WTC11 (cell line): ENCODE measurements around the gene TYMS. TPM values are rescaled to one million over a fixed set of nuclear protein-coding genes. Genes with fewer than 3 reads are reported as not detected.

Experiments
- ATAC-seq: fragments of 200-7000 bp; cut with Tn5 transposase; 2 replicates; pipeline ENCODE4 v1.10.0; 2021; ENCODE audit warnings: mild to moderate bottlenecking, moderate library complexity
- CTCF ChIA-PET: fragments of 300-600 bp; sonication (Branson Sonifier 250); formaldehyde crosslinking; loops from one replicate; lab custom pipeline; 2021; ENCODE audit warnings: antibody characterized with exemption; lab: Charles Lee
- POLR2A ChIA-PET: fragments of 350-600 bp; sonication (Branson Sonifier 250); formaldehyde crosslinking; loops from one replicate; lab custom pipeline; 2021; ENCODE audit warnings: antibody characterized with exemption; lab: Charles Lee
- DNase-seq: peaks from one replicate; pipeline ENCODE4 v3.0.0; 2021; ENCODE audit warnings: low spot score
- H3K27ac Mint-ChIP-seq: 2 replicates; pipeline ENCODE4 v1.8.0; 2021; ENCODE audit warnings: mixed read lengths
- H3K27me3 Mint-ChIP-seq: 2 replicates; pipeline ENCODE4 v1.8.0; 2021; ENCODE audit warnings: low read depth, mild to moderate bottlenecking, moderate library complexity, mixed read lengths
- H3K36me3 Mint-ChIP-seq: 2 replicates; pipeline ENCODE4 v1.8.0; 2021; ENCODE audit warnings: mixed read lengths
- H3K4me1 Mint-ChIP-seq: 2 replicates; pipeline ENCODE4 v1.8.0; 2022; ENCODE audit warnings: mixed read lengths
- H3K4me3 Mint-ChIP-seq: 2 replicates; pipeline ENCODE4 v1.8.0; 2021; ENCODE audit warnings: mild to moderate bottlenecking, moderate library complexity, mixed read lengths
- H3K9me3 Mint-ChIP-seq: 2 replicates; pipeline ENCODE4 v1.8.0; 2021; ENCODE audit warnings: mixed read lengths
- CREB1 ChIP-seq: sonication (generic); formaldehyde crosslinking; IDR thresholded peaks from 2 replicates; pipeline ENCODE4 v1.8.0; 2023; ENCODE audit warnings: mild to moderate bottlenecking, missing genetic modification reagents
- CREM ChIP-seq: sonication (generic); formaldehyde crosslinking; IDR thresholded peaks from 2 replicates; pipeline ENCODE4 v1.8.1; 2022; ENCODE audit warnings: mild to moderate bottlenecking, missing genetic modification reagents, moderate library complexity
- FOXJ3 ChIP-seq: sonication (generic); formaldehyde crosslinking; IDR thresholded peaks from 2 replicates; pipeline ENCODE4 v1.9.0; 2021; ENCODE audit warnings: missing genetic modification reagents, mild to moderate bottlenecking, borderline replicate concordance
- GABPB1 ChIP-seq: sonication (generic); formaldehyde crosslinking; IDR thresholded peaks from 2 replicates; pipeline ENCODE4 v1.8.1; 2023; ENCODE audit warnings: mild to moderate bottlenecking, missing genetic modification reagents
- HMGXB4 ChIP-seq: sonication (generic); formaldehyde crosslinking; IDR thresholded peaks from 2 replicates; pipeline ENCODE4 v1.8.1; 2023; ENCODE audit warnings: mild to moderate bottlenecking, moderate library complexity, missing genetic modification reagents
- KAT7 ChIP-seq: sonication (generic); formaldehyde crosslinking; IDR thresholded peaks from 2 replicates; pipeline ENCODE4 v1.8.1; 2023; ENCODE audit warnings: missing genetic modification reagents, mild to moderate bottlenecking, borderline replicate concordance
- NR1H2 ChIP-seq: sonication (generic); formaldehyde crosslinking; IDR thresholded peaks from 2 replicates; pipeline ENCODE4 v1.9.0; 2021; ENCODE audit warnings: mild to moderate bottlenecking, moderate library complexity, missing genetic modification reagents
- PRDM15 ChIP-seq: sonication (generic); formaldehyde crosslinking; IDR thresholded peaks from 2 replicates; pipeline ENCODE4 v1.8.0; 2022; ENCODE audit warnings: missing genetic modification reagents
- RELA ChIP-seq: sonication (generic); formaldehyde crosslinking; IDR thresholded peaks from 2 replicates; pipeline ENCODE4 v1.8.1; 2022; ENCODE audit warnings: missing genetic modification reagents, mild to moderate bottlenecking, borderline replicate concordance
- TCF7 ChIP-seq: sonication (generic); formaldehyde crosslinking; IDR thresholded peaks from 2 replicates; pipeline ENCODE4 v1.8.0; 2022; ENCODE audit warnings: mild to moderate bottlenecking, low read depth, missing genetic modification reagents, moderate library complexity
- TEAD4 ChIP-seq: sonication (generic); formaldehyde crosslinking; IDR thresholded peaks from 2 replicates; pipeline ENCODE4 v1.8.0; 2022; ENCODE audit warnings: mild to moderate bottlenecking, missing genetic modification reagents
- USF1 ChIP-seq: sonication (generic); formaldehyde crosslinking; IDR thresholded peaks from 2 replicates; pipeline ENCODE4 v1.8.0; 2022; ENCODE audit warnings: mild to moderate bottlenecking, missing genetic modification reagents
- ZNF219 ChIP-seq: sonication (generic); formaldehyde crosslinking; IDR thresholded peaks from 2 replicates; pipeline ENCODE4 v1.8.0; 2023; ENCODE audit warnings: missing genetic modification reagents, mild to moderate bottlenecking, borderline replicate concordance
- ZNF512 ChIP-seq: sonication (generic); formaldehyde crosslinking; IDR thresholded peaks from 2 replicates; pipeline ENCODE4 v1.8.1; 2022; ENCODE audit warnings: missing genetic modification reagents, borderline replicate concordance
- ZNF532 ChIP-seq: fragments of 250-450 bp; sonication (Bioruptor Pico); IDR thresholded peaks from 2 replicates; pipeline ENCODE4 v1.9.0; 2021; ENCODE audit warnings: mild to moderate bottlenecking, borderline replicate concordance
- total RNA-seq: library from RNA; stranded (reverse); gene quantifications from 3 replicates; pipeline ENCODE4 v1.2.3, GENCODE V29; 2021

TYMS gene
- total RNA-seq, 1 experiment from 2014 or later = 86.4 TPM

GRCh38 chr18:658001-658946 is 821 bp downstream of the TYMS start (continued):
- 0 out of 2 replicates have a peak, but pooled peaks have one; percentile 29 for TF ChIP-seq NR1H2 (CRISPR knock-in tag)
- peak; percentile 60; the same call in 1 of the 2 replicates for TF ChIP-seq CREM (CRISPR knock-in tag)
- TF ChIP-seq GABPB1 (CRISPR knock-in tag) = no peak
- 0 out of 2 replicates have a peak, but pooled peaks have one; percentile 41 for TF ChIP-seq CREB1
- no peak for TF ChIP-seq ZNF512 (CRISPR knock-in tag)
- TF ChIP-seq USF1 (CRISPR knock-in tag) = 0 out of 2 replicates have a peak, but pooled peaks have one; percentile 31
- TF ChIP-seq RELA (CRISPR knock-in tag) = no peak
- no peak for TF ChIP-seq ZNF532 (CRISPR knock-in tag)
- TF ChIP-seq PRDM15 = peak; percentile 66; the same call in 1 of the 2 replicates
- TF ChIP-seq ZNF219 (CRISPR knock-in tag) = no peak
- TF ChIP-seq, all 79 proteins: peak for 11

- peak overlapping the region; percentile 70; the same call in 1 of the 2 replicates for H3K27ac Mint-ChIP-seq
- no peaks in the 10 kb centered on the region for H3K27me3 Mint-ChIP-seq
- ATAC-seq = no peak
- ChIA-PET CTCF (interaction anchor here (1.9 to 3.4 kb wide), 6 partner anchors 28 to 180 kb away, joined by 9 to 30 read pairs (median 14); partner anchors contain the start of gene ENOSF1), POLR2A (interaction anchor here (1.7 to 2.4 kb wide), 2 partner anchors 24 to 54 kb away, joined by 7 to 10 read pairs; partner anchors contain the start of gene ENOSF1)
- H3K36me3 Mint-ChIP-seq = peaks cover 46% of the 10 kb centered on the region
- TF ChIP-seq KAT7 (CRISPR knock-in tag) (no peak), HMGXB4 (CRISPR knock-in tag) (no peak), TEAD4 (CRISPR knock-in tag) (no peak), TCF7 (CRISPR knock-in tag) (no peak), FOXJ3 (CRISPR knock-in tag) (no peak), CREB1 (no peak)
- peaks cover 9% of the 10 kb centered on the region for H3K9me3 Mint-ChIP-seq
- peak overlapping the region; percentile 88 for H3K4me3 Mint-ChIP-seq
- H3K4me1 Mint-ChIP-seq = peaks cover 35% of the 10 kb centered on the region
- DNase-seq = no peak
Measured at GRCh38 chr18:658947-659533, 1.6 kb downstream of the TYMS start.
